GM23248 (cell line): Measurements from ENCODE around the gene CFAP54. TPM values are rescaled to one million over a fixed set of nuclear protein-coding genes. Genes with fewer than 3 reads are reported as not detected.
A peak's percentile ranks its signal among the peaks of the same experiment; 100 is the strongest.

Experiments used
- DNase-seq: peaks from one replicate; pipeline ENCODE4 v3.0.0-alpha.2; 2015
- H2AFZ ChIP-seq: fragments of 200-600 bp; sonication (generic); 2 replicates; pipeline ENCODE4 v1.6.1; 2016; ENCODE audit warnings: antibody characterized with exemption
- H3F3A ChIP-seq: fragments of 200-600 bp; sonication (generic); 2 replicates; pipeline ENCODE4 v1.6.1; 2016; ENCODE audit warnings: mild to moderate bottlenecking, antibody characterized with exemption, mixed run types; ENCODE audit not compliant: insufficient read depth
- H3K27ac ChIP-seq: fragments of 200-600 bp; sonication (generic); 2 replicates; pipeline ENCODE4 v1.5.1; 2016; ENCODE audit warnings: mild to moderate bottlenecking
- H3K27me3 ChIP-seq: fragments of 200-600 bp; sonication (generic); replicated peaks from 2 replicates; pipeline ENCODE4 v1.6.1; 2016; ENCODE audit warnings: mild to moderate bottlenecking; ENCODE audit not compliant: insufficient read depth
- H3K36me3 ChIP-seq: fragments of 200-600 bp; sonication (generic); 2 replicates; pipeline ENCODE4 v1.6.1; 2016; ENCODE audit warnings: low read depth, mild to moderate bottlenecking
- H3K4me1 ChIP-seq: fragments of 200-600 bp; sonication (generic); 2 replicates; pipeline ENCODE4 v1.6.1; 2016; ENCODE audit warnings: mild to moderate bottlenecking; ENCODE audit not compliant: insufficient read depth
- H3K4me2 ChIP-seq: fragments of 200-600 bp; sonication (generic); one replicate; pipeline ENCODE4 v1.6.1; 2016; ENCODE audit warnings: mild to moderate bottlenecking; ENCODE audit not compliant: unreplicated experiment
- H3K4me3 ChIP-seq: fragments of 200-600 bp; sonication (generic); 2 replicates; pipeline ENCODE4 v1.5.1; 2016; ENCODE audit warnings: mild to moderate bottlenecking
- H3K79me2 ChIP-seq: fragments of 200-600 bp; sonication (generic); 2 replicates; pipeline ENCODE4 v1.6.1; 2016; ENCODE audit warnings: mild to moderate bottlenecking; ENCODE audit not compliant: insufficient read depth
- H3K9ac ChIP-seq: fragments of 200-600 bp; sonication (generic); 2 replicates; pipeline ENCODE4 v1.6.1; 2016; ENCODE audit warnings: mild to moderate bottlenecking
- H3K9me2 ChIP-seq: fragments of 200-600 bp; sonication (generic); 2 replicates; pipeline ENCODE4 v1.6.1; 2016; ENCODE audit warnings: mixed run types, mild to moderate bottlenecking, moderate library complexity; ENCODE audit not compliant: insufficient read depth
- H3K9me3 ChIP-seq: fragments of 200-600 bp; sonication (generic); one replicate; pipeline ENCODE4 v1.6.1; 2017; ENCODE audit warnings: low read depth
- H4K20me1 ChIP-seq: fragments of 200-600 bp; sonication (generic); 2 replicates; pipeline ENCODE4 v1.6.0; 2016; ENCODE audit not compliant: insufficient read depth
- EZH2 ChIP-seq: fragments of 200-600 bp; sonication (generic); IDR thresholded peaks from 2 replicates; pipeline ENCODE4 v1.6.1; 2018; ENCODE audit warnings: antibody characterized with exemption, mild to moderate bottlenecking; ENCODE audit not compliant: insufficient read depth, poor library complexity, severe bottlenecking
- EZH2phosphoT487 ChIP-seq: fragments of 200-600 bp; sonication (generic); IDR thresholded peaks from 2 replicates; pipeline ENCODE4 v1.6.1; 2018; ENCODE audit warnings: antibody characterized with exemption, moderate library complexity, mild to moderate bottlenecking, low read depth; ENCODE audit not compliant: insufficient read depth
- WGBS, 2 experiments: methylation state at CpG; one replicate each; pipeline ENCODE4 v1.1.6; 2015 to 2017; ENCODE audit warnings: low lambda C conversion rate in 2 of 2, low coverage in 1 of 2; ENCODE audit errors: missing lambda C conversion rate in 2 of 2; 5-methylcytosine and 5-hydroxymethylcytosine counted together
- in situ Hi-C: fragments of 300-500 bp; cut with MboI; formaldehyde crosslinking; loops from 2 replicates; pipeline ENCODE4 v1.15.0; 2020
- polyA plus RNA-seq: library from polyadenylated mRNA; unstranded; fragments of >200 nt; fragmentation: Nextera tagmentation; extraction: Ambion mirVana; gene quantifications from 2 replicates; pipeline ENCODE4 v1.2.1, GENCODE V29; 2016
- total RNA-seq: library from RNA; depleted of rRNA; stranded (reverse); fragments of >200 nt; shearing (Covaris generic); gene quantifications from 2 replicates; pipeline ENCODE4 v1.2.3, GENCODE V29; 2014

Gene CFAP54
- total and polyA plus RNA-seq, 2 experiments from 2014 or later, result 0.32 to 1.2 TPM

DNA sequence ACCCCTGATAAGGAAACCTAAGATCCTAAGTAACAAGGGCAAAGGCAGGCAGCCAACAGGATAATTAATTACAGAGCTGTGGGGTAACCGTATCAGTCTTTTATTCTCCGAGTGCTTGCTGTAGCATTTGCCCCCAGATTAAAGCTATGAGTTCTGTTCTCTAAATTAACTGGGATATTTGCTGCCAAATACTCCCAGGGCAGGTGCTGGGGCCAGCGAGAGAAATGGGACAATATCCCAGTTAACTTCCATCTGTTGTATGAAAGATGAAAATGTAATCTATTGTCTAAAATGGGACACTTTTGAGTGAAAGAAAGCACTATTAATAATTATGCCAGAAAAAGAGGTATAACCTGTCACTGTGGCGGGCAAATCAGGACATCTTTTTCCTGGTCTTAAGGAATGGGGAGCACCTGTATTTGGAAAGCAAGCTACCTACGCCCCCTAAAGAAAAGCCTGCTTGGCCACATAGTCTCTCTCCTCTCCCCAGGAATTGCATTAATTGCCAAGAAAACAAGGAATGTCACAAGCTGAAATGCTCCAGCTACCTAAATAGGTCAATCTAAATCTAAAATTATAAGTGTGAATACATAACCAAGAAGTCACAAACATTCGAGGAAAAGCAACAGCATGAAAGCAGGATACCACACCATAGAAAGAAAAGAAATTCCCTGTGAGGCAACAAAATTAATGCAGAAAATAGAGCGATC, 26.7 kb upstream of the CFAP54 start:
- no peaks in the 10 kb centered on the region for H3K9me3 ChIP-seq
- WGBS, 2 experiments, result 82 to 85% methylated on average over 7 of the region's 7 CpGs
- H3K36me3 ChIP-seq, result no peaks in the 10 kb centered on the region
- H3K79me2 ChIP-seq, result no peaks in the 10 kb centered on the region
- in situ Hi-C loops, result no loop called here
- H2AFZ ChIP-seq, result no peak overlapping the region
- peaks cover 8% of the 10 kb centered on the region; the same call in 1 of the 2 replicates for H3F3A ChIP-seq
- no peak overlapping the region for H3K27ac ChIP-seq
- H3K4me2 ChIP-seq, result no peak overlapping the region
- DNase-seq, result no peak
- no peaks in the 10 kb centered on the region for H3K27me3 ChIP-seq
- peaks cover 7% of the 10 kb centered on the region; the same call in 1 of the 2 replicates for H3K4me1 ChIP-seq
- H3K4me3 ChIP-seq, result no peak overlapping the region
- no peaks in the 10 kb centered on the region for H3K9me2 ChIP-seq
- no peaks in the 10 kb centered on the region for H4K20me1 ChIP-seq
- H3K9ac ChIP-seq, result no peak overlapping the region
- no peak for TF ChIP-seq EZH2
- TF ChIP-seq EZH2phosphoT487, result no peak

DNA sequence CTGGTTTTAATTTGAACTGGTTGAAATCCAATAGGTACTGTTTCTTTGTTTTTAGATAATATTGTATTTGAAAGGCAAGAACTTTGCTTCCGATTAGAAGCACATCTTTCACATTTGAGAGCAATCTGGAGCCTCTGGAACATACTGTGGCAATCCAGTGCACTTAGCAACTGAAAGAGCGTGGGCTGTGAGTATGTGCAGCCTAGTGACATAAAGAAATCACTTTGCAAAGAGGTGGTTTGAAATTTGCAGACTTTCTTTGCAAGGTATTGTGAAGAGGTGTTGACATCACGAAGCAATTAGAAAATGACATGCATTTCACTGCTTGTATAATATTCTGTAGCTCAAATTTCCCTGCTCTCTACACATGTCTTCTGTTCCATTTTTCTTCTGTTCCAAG, 23.5 kb upstream of the CFAP54 start:
- no peak overlapping the region for H3K4me3 ChIP-seq
- H3K9ac ChIP-seq, result no peak overlapping the region
- H3K27me3 ChIP-seq, result no peaks in the 10 kb centered on the region
- no peak for DNase-seq
- no peak overlapping the region for H3K4me2 ChIP-seq
- H3K9me3 ChIP-seq, result no peaks in the 10 kb centered on the region
- peaks cover 10% of the 10 kb centered on the region for H3K4me1 ChIP-seq
- H4K20me1 ChIP-seq, result no peaks in the 10 kb centered on the region
- in situ Hi-C loops, result no loop called here
- H3K36me3 ChIP-seq, result no peaks in the 10 kb centered on the region
- no peaks in the 10 kb centered on the region for H3K79me2 ChIP-seq
- WGBS, 2 experiments, result 94 to 98% methylated on average over 3 of the region's 3 CpGs
- H3K27ac ChIP-seq, result no peak overlapping the region
- peaks cover 15% of the 10 kb centered on the region for H3F3A ChIP-seq
- no peaks in the 10 kb centered on the region for H3K9me2 ChIP-seq
- no peak for TF ChIP-seq EZH2
- no peak for TF ChIP-seq EZH2phosphoT487
- H2AFZ ChIP-seq, result no peak overlapping the region

DNA sequence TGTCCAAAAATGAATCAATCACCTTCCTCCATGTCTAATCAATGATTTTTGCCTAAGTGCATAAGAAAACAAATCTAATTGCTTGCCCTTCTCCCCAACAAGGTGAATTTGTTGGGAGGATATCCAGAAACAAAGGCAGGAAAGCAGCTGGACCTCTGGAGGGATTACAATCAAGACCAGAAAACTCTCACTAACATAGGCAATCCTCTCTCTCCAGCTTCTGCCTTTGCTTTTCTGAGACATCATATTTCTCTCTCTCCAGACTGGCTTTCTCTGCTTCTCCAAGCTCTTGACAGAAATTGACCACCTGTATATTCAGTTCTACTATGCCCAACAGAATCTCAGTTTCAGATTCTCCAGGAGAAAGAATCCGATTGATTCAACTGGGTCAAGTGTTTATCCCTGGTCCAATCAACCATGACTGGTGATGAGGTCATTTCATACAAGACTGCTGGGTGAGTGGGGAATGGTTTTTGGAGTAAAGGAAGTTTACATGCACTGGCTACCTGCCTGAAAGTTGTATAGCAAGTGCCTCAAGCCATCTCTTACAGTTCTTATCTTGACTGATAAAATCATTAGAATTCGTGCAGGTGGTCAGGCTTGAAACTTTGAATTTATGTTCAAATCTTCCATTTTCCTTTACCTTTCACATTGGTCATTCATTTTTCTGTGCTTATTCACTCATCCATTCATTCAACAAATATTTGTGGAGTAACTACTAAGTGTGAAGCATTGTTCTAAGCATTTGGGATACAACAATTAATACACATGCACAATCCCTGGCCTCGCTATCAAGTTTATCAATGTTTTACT, 22.2 kb upstream of the CFAP54 start:
- TF ChIP-seq EZH2phosphoT487, result no peak
- TF ChIP-seq EZH2, result no peak
- H3K27me3 ChIP-seq, result no peaks in the 10 kb centered on the region
- H3K9ac ChIP-seq, result no peak overlapping the region
- H3F3A ChIP-seq, result peaks cover 27% of the 10 kb centered on the region
- DNase-seq, result peak; percentile 45
- H4K20me1 ChIP-seq, result no peaks in the 10 kb centered on the region
- in situ Hi-C loops, result no loop called here
- H3K9me3 ChIP-seq, result no peaks in the 10 kb centered on the region
- no peaks in the 10 kb centered on the region for H3K9me2 ChIP-seq
- peaks cover 22% of the 10 kb centered on the region for H3K4me1 ChIP-seq
- H2AFZ ChIP-seq, result peak overlapping the region; percentile 50; the same call in 1 of the 2 replicates
- H3K27ac ChIP-seq, result no peak overlapping the region
- no peaks in the 10 kb centered on the region for H3K79me2 ChIP-seq
- no peak overlapping the region for H3K4me3 ChIP-seq
- H3K4me2 ChIP-seq, result peak overlapping the region; percentile 54
- WGBS, 2 experiments, result 86 to 94% methylated on average over 3 of the region's 3 CpGs
- no peaks in the 10 kb centered on the region for H3K36me3 ChIP-seq

DNA sequence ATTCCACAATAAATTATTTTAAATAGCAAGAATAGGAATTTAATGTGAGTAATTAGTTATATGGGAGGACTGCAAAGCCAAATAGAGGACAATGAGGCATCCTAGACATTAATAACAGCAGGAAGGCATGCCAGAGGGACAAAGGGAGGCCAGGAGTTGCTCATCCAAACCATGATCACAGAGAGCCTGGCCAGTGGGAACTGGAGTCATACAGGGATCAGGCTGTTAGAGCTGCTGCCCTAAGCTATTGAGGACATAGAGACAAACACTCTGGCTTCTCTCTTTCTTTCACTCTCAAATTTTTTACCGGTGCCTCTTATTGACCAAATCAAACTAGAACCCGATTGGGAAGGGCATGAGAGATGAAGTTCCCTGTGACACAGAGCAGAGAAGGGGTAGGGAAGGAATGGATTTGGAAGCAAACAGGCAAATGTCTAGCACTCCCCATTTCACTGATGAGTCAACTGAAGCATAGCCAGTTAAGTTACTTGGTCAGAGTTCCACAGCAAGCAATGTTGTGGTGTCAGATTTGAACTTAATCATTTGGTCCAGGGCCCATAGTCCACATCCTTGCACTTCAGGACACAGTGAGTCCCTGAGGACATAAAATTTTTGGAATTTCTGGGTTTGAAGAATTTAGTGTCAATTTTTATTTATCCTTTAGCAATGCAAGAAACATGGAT, 17.9 kb upstream of the CFAP54 start:
- TF ChIP-seq EZH2 (no peak), EZH2phosphoT487 (no peak)
- peak overlapping the region; percentile 43 for H3K4me2 ChIP-seq

More for the DNA sequence above, 17.9 kb upstream of the CFAP54 start:
- in situ Hi-C loops, result no loop called here
- 2 to 6% methylated on average over 2 of the region's 2 CpGs for WGBS, 2 experiments
- no peaks in the 10 kb centered on the region for H3K79me2 ChIP-seq
- peaks cover 35% of the 10 kb centered on the region for H3F3A ChIP-seq
- H3K9me2 ChIP-seq, result no peaks in the 10 kb centered on the region
- peaks cover 28% of the 10 kb centered on the region for H3K4me1 ChIP-seq
- peak overlapping the region; percentile 91 for H3K27ac ChIP-seq
- H3K27me3 ChIP-seq, result no peaks in the 10 kb centered on the region
- H3K9ac ChIP-seq, result peak overlapping the region; percentile 69
- peak overlapping the region; percentile 73 for H2AFZ ChIP-seq
- H4K20me1 ChIP-seq, result no peaks in the 10 kb centered on the region
- no peaks in the 10 kb centered on the region for H3K36me3 ChIP-seq
- DNase-seq, result peak; percentile 93
- H3K9me3 ChIP-seq, result no peaks in the 10 kb centered on the region
- H3K4me3 ChIP-seq, result 0 out of 2 replicates have a peak overlapping the region, but pooled peaks have one; percentile 28
